Fibroblast of lung (primary cell): ENCODE results near the gene SHROOM3. TPM values are rescaled to one million over a fixed set of nuclear protein-coding genes. Genes with fewer than 3 reads are reported as not detected.

Experiments
- DNase-seq, 2 donors: peaks; one replicate each; pipeline versions ENCODE4 v3.0.0 to v3.0.0-alpha.2; 2010; ENCODE audit warnings: low read depth in 2 of 2
- H2AFZ ChIP-seq: 2 replicates; pipeline ENCODE4 v1.5.1; 2012; ENCODE audit warnings: low read length, control low read depth, inconsistent platforms
- H3K27ac ChIP-seq: 2 replicates; pipeline ENCODE4 v1.5.1; 2011; ENCODE audit warnings: low read length, control low read depth; ENCODE audit not compliant: insufficient read depth
- H3K27me3 ChIP-seq: 2 replicates; pipeline ENCODE4 v1.5.1; 2011; ENCODE audit warnings: mild to moderate bottlenecking, low read length; ENCODE audit not compliant: control insufficient read depth, insufficient read depth
- H3K36me3 ChIP-seq: 2 replicates; pipeline ENCODE4 v1.5.1; 2011; ENCODE audit warnings: low read length; ENCODE audit not compliant: control insufficient read depth, insufficient read depth
- H3K4me1 ChIP-seq: 2 replicates; pipeline ENCODE4 v1.5.1; 2011; ENCODE audit warnings: low read length; ENCODE audit not compliant: control insufficient read depth, insufficient read depth; ENCODE audit errors: extremely low read depth
- H3K4me2 ChIP-seq: 2 replicates; pipeline ENCODE4 v1.5.1; 2011; ENCODE audit warnings: low read length, control low read depth; ENCODE audit not compliant: insufficient read depth; ENCODE audit errors: extremely low read depth
- H3K4me3 ChIP-seq, 4 experiments: fragments of 200-600 bp in 1 of 4; sonication (generic) in 1 of 4; replicated peaks in 1 of 4; 2 replicates each; pipeline ENCODE4 v1.5.1; 2011 to 2016; ENCODE audit warnings: low read length in 4 of 4, low read depth in 3 of 4, mild to moderate bottlenecking in 3 of 4, control low read depth in 2 of 4, inconsistent platforms in 1 of 4, mixed read lengths in 1 of 4; ENCODE audit not compliant: insufficient read depth in 1 of 4; ENCODE audit errors: control extremely low read depth in 1 of 4
- H3K79me2 ChIP-seq: 2 replicates; pipeline ENCODE4 v1.5.1; 2012; ENCODE audit warnings: mild to moderate bottlenecking, low read length, inconsistent platforms; ENCODE audit not compliant: control insufficient read depth, insufficient read depth
- H3K9ac ChIP-seq: 2 replicates; pipeline ENCODE4 v1.5.1; 2011; ENCODE audit warnings: mild to moderate bottlenecking, low read length, control low read depth; ENCODE audit not compliant: insufficient read depth
- H3K9me3 ChIP-seq: 2 replicates; pipeline ENCODE4 v1.5.1; 2012; ENCODE audit warnings: low read depth, low read length; ENCODE audit not compliant: control insufficient read depth, insufficient read depth
- H4K20me1 ChIP-seq: 2 replicates; pipeline ENCODE4 v1.5.1; 2011; ENCODE audit warnings: low read length; ENCODE audit not compliant: control insufficient read depth, insufficient read depth; ENCODE audit errors: extremely low read depth
- EZH2 ChIP-seq: IDR thresholded peaks from 2 replicates; pipeline ENCODE4 v1.5.1; 2012; ENCODE audit warnings: low read length, control low read depth, mild to moderate bottlenecking; ENCODE audit errors: missing control alignments
- polyA plus RNA-seq, 2 donors: library from polyadenylated mRNA; depleted of rRNA in 1 of 2; stranded (reverse) in 1 of 2; unstranded in 1 of 2; fragments of >200 nt; gene quantifications; 2 replicates each; pipeline ENCODE4 v1.2.1, GENCODE V29; 2011 to 2012; ENCODE audit warnings: missing spikeins in 1 of 2
- total RNA-seq: library from RNA; depleted of rRNA; stranded (reverse); fragments of >200 nt; gene quantifications from 2 replicates; pipeline ENCODE4 v1.2.1, GENCODE V29; 2014
- TF ChIP-seq, protein P1 (sequence below), 2 donors: IDR thresholded peaks in 1 of 2; conservative IDR thresholded peaks in 1 of 2; 1 replicate in 1 of 2; 2 replicates in 1 of 2; pipeline ENCODE4 v1.5.1; 2011 to 2012; ENCODE audit warnings: low read length in 2 of 2, control low read depth in 1 of 2, inconsistent platforms in 1 of 2, low read depth in 1 of 2, mild to moderate bottlenecking in 1 of 2

Gene SHROOM3
- total and polyA plus RNA-seq, 2 donors (not counting 1 experiment from before 2014, with no cell fraction given): 9.9 to 23.9 TPM

DNA sequence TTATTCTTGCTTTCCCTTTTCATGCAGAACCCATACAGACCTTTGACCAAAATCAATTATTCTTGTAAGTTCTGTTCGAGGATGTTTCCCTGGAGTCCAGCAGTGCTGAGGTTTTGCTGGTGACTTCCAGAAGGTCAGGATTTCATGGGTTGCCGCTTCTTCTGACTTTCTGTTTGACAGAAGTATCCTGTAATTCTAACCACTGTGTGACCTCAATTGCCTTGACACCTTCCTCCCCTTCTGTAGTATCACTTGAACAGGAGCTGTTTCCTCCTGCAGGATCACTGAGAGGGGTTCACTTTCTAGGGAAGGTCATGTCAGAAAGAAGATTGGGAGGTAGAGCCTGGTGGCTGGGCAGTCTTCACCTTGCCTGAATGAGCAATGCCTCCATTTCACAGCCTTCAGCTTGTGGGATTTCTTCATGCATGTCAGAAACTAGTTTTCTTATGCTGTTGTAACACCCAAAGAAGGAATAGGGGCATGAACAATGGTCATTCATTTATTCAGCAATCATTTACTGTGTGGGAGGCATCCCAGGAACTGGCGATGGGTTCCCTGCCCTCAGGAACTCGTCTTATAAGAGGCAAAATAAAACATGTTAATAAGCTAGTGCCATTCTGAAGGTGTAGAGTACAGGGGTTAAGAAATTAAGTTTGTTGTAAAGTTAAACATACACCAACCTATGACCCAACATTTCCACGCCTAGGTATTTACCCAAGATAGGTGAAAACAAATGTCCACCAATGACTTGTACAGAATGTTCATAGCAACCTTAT, 257.0 kb downstream of the SHROOM3 start:
- Histone ChIP-seq H3K4me3 (peak overlapping the region in 1 of 4 experiments; percentile 5), H3K4me1 (peaks cover 12% of the 10 kb centered on the region), H3K27me3 (no peaks in the 10 kb centered on the region), H4K20me1 (no peaks in the 10 kb centered on the region), H3K9me3 (no peaks in the 10 kb centered on the region), H3K9ac (no peak overlapping the region), H3K27ac (no peak overlapping the region), H3K36me3 (no peaks in the 10 kb centered on the region), H3K4me2 (peak overlapping the region; percentile 96), H2AFZ (no peak overlapping the region), H3K79me2 (peaks cover 25% of the 10 kb centered on the region)
- TF ChIP-seq, protein P1, sequence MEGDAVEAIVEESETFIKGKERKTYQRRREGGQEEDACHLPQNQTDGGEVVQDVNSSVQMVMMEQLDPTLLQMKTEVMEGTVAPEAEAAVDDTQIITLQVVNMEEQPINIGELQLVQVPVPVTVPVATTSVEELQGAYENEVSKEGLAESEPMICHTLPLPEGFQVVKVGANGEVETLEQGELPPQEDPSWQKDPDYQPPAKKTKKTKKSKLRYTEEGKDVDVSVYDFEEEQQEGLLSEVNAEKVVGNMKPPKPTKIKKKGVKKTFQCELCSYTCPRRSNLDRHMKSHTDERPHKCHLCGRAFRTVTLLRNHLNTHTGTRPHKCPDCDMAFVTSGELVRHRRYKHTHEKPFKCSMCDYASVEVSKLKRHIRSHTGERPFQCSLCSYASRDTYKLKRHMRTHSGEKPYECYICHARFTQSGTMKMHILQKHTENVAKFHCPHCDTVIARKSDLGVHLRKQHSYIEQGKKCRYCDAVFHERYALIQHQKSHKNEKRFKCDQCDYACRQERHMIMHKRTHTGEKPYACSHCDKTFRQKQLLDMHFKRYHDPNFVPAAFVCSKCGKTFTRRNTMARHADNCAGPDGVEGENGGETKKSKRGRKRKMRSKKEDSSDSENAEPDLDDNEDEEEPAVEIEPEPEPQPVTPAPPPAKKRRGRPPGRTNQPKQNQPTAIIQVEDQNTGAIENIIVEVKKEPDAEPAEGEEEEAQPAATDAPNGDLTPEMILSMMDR (conservative IDR thresholded peaks at IDR 0.05 in 1 of 2, IDR thresholded peaks at IDR 0.05 in 1 of 2; ENCODE audit: low read depth in 1 of 2, low read length in 2 of 2): no peak
- TF ChIP-seq EZH2: no peak
- DNase-seq: peak in 1 of 2 donors; percentile 15

DNA sequence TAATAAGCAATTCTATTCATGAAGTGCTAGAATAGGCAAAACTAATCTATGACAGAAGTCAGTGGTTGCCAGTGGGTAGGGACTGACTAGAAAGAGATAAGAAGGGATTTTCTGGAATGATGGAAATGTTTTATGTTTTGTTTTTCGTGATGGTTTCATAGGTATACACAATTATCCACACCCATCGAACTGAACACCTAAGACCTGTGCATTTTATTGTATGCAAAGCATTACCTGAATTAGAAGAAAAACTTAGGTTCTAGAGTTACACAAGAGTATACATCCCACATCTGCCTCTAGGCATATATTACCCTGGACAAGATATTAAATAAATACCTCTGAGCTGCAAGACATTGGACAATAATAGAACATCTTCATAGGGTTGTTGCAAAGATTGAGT, 257.7 kb downstream of the SHROOM3 start:
- H3K4me1 ChIP-seq: peaks cover 12% of the 10 kb centered on the region
- no peak overlapping the region for H2AFZ ChIP-seq
- H3K9me3 ChIP-seq: no peaks in the 10 kb centered on the region
- H3K79me2 ChIP-seq: peaks cover 25% of the 10 kb centered on the region
- no peak for DNase-seq
- no peaks in the 10 kb centered on the region for H3K36me3 ChIP-seq
- no peak overlapping the region for H3K4me2 ChIP-seq
- no peaks in the 10 kb centered on the region for H3K27me3 ChIP-seq
- H3K4me3 ChIP-seq: no peak overlapping the region
- no peak overlapping the region for H3K9ac ChIP-seq
- H3K27ac ChIP-seq: no peak overlapping the region
- H4K20me1 ChIP-seq: no peaks in the 10 kb centered on the region
- TF ChIP-seq EZH2: no peak
- TF ChIP-seq, protein P1 (conservative IDR thresholded peaks at IDR 0.05 in 1 of 2, IDR thresholded peaks at IDR 0.05 in 1 of 2; ENCODE audit: low read depth in 1 of 2, low read length in 2 of 2): no peak

DNA sequence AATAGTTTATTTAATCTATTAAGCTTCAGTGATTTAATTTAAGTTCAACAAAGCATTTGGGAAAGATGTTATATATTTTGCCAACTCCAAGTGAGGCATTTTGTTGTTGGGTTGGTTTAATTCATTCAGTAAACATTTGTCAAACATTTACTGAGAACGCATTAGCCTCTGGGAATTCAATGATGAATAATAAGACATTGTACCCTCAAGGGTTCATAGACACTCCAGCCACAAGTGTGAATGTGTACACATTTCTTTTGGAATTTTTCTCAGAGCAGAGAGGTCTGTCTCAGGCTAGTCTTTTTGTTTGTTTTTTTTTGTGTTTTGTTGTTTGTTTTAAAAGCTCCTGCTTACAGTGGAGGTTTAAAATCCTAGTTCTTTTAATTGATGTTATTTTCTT, 259.0 kb downstream of the SHROOM3 start:
- no peak for DNase-seq
- Histone ChIP-seq H3K9ac (no peak overlapping the region), H3K4me1 (peaks cover 10% of the 10 kb centered on the region), H3K4me3 (no peak overlapping the region), H3K9me3 (no peaks in the 10 kb centered on the region), H3K36me3 (no peaks in the 10 kb centered on the region), H3K27me3 (no peaks in the 10 kb centered on the region), H3K4me2 (no peak overlapping the region), H3K27ac (no peak overlapping the region), H3K79me2 (peaks cover 25% of the 10 kb centered on the region), H4K20me1 (no peaks in the 10 kb centered on the region), H2AFZ (no peak overlapping the region)
- no peak for TF ChIP-seq EZH2
- TF ChIP-seq, protein P1 (conservative IDR thresholded peaks at IDR 0.05 in 1 of 2, IDR thresholded peaks at IDR 0.05 in 1 of 2; ENCODE audit: low read depth in 1 of 2, low read length in 2 of 2): no peak
